Retina (tissue), 1 donor: ENCODE data around the gene GPC6.

Source experiments
- DNase-seq: peaks from one replicate; pipeline ENCODE4 v3.0.0-alpha.2; 2016

GPC6 gene

GRCh38 chr13:93794197-93794885, 567.7 kb downstream of the GPC6 start:
- DNase-seq, result no peak

- no peak for DNase-seq
These were observed 570.9 kb downstream of the GPC6 start for GRCh38 chr13:93797463-93797862.

DNA sequence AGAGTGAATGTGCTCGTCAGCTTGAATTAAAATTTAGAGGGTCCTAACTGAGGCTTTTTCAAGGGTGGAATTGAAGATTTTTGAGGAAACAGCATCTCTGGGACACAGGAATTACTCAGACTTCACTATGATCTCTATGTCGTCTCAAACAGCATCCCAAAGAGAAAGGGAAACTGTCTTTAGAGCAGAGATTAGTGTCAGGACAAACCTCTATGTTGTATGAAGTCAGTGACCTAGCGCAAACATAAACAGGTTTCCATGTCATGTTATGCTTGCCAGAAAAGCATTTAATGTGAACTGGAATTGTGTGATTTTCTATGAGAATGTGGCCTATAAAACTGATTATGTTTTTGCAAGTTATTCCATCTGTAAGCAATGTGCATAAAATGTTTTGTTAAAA, 573.7 kb downstream of the GPC6 start:
- DNase-seq, result no peak

GRCh38 chr13:93805736-93806135, 579.1 kb downstream of the GPC6 start:
- DNase-seq, result no peak

DNA sequence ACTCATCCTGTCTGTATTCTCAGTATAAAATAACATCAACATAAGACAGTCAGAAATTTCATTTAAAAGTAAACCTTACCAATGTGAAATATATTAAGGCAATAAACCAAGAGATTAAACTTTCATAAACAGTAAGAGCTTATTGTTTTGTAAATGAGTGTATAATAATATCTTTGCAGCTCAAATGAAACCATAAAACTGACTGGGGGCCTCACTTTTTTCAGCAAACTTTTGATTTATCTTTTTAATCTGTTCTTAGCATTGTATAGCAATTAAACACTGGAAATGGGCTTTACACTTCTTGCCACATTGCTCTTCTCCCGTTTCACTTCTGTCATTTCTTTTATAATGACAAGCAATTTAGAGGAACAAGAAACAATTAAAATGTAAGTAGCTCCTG, 580.3 kb downstream of the GPC6 start:
- no peak for DNase-seq

DNA sequence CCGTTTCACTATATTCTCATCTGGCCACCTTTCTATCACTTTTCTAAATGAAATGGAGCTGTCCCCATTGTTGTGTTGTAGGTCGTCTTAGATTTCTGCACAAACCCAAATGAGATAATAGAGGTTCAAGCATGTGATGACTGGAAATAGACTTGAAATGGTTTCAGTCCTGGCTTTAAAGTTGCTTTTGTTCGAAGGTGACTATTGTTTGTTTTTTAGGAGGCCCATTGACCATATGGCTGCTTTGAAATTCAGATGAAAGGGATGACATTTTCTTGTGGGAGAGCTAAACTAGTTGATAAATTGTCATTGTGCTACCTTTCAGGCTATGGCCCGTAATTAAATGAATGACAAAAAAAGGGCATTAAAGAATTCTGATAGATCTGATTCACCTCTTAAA, 583.7 kb downstream of the GPC6 start:
- no peak for DNase-seq

DNA sequence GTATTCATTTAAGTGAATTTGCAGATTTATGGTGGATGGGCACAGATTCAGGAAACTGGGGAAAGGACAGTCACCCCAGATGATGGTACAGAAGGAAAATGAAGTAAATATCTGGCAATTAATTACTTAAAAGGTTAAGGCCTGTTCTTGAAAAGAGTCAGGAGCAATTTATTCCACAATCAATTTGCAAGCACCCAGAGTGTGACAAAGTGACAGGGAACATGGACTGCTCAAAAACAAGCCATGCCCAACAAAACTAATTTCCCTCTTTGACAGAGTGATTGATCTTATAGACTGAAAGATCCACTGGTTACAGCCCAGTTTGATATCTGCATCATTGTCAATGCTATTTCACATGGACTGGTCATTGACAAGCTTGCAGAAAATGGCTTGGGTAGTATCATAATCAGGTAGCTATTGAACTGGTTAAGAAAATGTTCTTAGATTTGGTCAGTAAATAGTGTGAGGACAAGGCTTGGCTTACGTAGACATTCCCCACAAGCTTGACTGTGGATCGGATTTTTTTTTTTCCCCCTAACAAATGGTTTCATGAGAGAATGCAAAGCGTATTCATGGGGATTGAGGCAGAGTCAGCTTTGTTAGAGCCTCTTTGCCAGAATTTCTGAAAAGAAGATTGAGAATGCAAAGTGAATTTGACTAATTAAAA, 584.6 kb downstream of the GPC6 start:
- no peak for DNase-seq

- DNase-seq, result no peak
These were observed 585.1 kb downstream of the GPC6 start for GRCh38 chr13:93811738-93812112.

DNA sequence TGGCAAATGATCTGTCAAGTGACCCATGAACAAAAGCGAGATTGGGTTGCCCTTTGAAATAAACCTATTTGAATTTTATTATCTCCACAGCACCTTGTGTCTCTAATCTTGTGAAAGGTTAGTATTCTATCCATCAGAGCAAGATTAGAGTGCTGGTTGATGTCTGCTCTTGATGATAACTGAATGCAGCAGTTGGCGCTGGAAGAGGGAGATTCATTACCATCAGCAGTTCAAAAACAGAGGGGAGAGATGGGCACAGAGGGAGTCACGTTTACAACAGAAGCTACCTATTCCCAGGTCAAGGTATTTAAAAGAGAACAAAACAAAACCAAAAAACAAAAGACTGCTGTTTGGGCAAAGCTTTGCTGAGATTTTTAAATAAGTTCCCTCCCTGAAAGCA, 588.1 kb downstream of the GPC6 start:
- DNase-seq, result no peak

GRCh38 chr13:93818345-93818744, 591.7 kb downstream of the GPC6 start:
- DNase-seq, result no peak

- no peak for DNase-seq
These were observed 592.8 kb downstream of the GPC6 start for GRCh38 chr13:93819331-93819890.

DNA sequence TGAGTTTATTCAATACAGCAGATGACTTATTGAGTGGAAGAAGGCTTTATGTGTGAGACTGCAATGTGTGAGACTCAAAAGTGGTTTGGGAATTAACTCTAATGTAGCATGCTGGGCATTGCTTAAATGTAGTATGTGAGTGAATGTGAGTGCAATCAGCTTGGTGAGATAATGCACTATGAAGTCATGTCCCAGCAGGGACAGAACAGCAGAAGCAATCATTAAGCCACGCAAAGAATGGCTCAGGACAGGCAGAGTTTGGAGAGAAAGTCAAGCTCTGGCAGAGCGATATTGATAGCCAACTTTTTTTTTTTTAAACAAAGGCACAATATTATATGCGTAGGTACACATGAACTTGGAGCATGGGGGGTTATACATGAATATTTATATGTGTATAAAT, 597.7 kb downstream of the GPC6 start:
- peak; percentile 55 for DNase-seq

DNA sequence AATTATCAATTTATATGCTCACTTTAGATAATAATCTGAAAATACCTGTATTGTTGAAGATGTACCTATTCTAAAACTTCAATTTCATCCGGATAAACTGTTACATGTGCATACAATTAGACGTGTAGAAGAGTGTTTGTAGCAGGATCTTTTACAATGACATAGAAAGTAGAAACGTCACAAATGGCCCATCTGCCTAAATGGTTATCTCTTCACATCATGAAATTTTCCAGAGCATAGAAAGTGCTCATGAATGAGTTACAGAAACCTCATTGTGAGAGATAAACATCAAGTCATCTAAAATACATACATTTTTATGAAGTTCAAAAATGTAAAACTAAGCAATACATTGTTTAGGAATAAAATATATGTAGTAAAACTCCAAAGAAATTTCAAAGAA, 607.4 kb downstream of the GPC6 start:
- DNase-seq, result no peak

DNA sequence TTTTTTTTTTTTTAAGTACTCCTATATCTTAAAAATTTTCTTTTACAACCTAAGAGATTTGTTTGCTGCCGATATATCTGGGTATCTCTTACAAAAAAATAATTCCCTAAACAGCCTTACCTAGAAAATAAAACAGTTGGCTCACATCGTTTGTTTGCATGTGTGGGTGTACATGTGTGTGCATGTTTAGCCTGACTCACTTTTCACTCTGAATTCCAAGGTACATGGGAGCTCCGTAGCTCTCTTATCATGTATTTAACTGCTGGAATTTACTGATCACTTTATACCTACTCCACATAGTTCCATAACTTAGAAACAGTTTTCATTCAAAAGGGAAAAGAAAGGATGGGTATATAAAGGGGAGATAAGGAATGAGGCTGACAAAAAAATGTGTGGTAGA, 616.5 kb downstream of the GPC6 start:
- DNase-seq, result no peak

DNA sequence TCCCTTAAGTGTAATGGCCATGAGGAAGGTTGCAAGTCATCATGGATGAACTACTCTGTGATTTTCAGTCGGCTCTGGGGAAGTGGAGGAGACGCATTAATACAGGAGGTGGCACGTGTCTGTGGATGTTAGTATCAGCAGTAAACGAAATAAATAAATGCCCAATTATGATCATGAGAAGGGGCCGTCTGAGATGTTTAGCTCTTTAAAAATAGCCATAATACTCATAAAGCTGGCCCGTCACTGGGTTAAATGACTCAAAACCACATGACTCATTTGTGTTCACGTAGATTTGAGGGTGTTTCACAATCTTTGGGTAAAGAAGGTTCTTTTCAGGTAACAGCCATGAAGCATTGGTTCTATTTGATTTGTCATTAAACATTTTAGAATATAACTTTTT, 620.6 kb downstream of the GPC6 start:
- no peak for DNase-seq

GRCh38 chr13:93848247-93848646, 621.6 kb downstream of the GPC6 start:
- DNase-seq, result no peak

DNA sequence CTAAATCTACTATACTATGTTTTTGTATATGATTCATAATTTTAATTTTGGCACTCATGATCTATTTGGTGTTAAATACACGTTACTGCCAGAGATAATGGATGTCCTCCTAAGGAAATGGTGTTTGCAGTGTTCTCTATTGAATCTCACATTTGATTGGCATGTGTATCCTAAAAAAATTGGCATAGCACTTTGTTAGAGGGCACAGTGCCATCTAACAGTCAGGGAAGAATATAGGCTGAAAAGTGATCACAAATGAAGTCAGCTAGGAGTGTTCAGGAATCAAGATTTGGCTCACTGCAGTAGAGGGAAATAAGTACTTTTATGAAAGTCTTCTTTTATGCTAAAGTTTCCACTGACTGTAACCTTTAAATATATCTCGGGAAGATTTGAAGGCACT, 624.6 kb downstream of the GPC6 start:
- no peak for DNase-seq

GRCh38 chr13:93853912-93854311, 627.3 kb downstream of the GPC6 start:
- DNase-seq, result no peak

GRCh38 chr13:93857126-93857525, 630.5 kb downstream of the GPC6 start:
- no peak for DNase-seq

GRCh38 chr13:93859716-93860115, 633.1 kb downstream of the GPC6 start:
- DNase-seq, result no peak

DNA sequence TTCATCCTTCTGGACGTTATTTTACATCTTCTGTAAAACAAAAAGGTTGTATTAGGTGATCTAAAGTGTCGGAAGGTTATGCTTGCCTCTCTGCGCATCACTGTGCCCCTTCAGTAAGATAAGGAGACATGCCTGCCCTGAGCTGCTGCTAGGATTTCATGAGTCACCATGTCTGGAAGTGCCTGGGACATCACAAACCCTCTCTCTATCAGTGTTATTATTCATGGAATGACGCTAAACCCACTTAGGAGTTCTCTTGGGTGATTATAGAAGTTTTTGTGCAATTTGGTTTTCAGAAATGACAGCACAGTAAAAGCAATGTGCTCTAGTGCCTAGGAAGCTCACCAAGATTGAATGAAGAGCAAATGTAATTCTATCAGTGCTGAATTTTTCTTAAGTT, 635.2 kb downstream of the GPC6 start:
- DNase-seq, result no peak

- no peak for DNase-seq
These were observed 635.7 kb downstream of the GPC6 start for GRCh38 chr13:93862259-93862658.

DNA sequence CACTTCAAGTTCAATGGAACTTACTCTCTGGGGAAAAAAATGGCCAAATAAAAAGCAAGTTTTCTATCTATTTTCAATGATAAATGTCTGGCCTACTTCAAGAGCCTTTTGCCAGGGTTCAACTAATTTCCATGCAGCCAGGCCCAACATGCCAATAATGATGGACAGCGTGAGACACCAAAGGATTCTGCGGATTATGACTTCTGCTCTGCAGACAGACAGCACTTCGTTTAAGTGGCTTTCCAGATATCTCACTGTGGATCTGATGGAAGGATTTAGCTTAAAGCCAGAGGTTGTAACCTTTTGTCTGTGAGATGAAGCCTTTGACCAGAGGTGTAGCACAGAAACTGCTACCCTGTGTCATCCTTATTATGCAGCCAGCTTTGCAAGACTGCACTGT, 638.6 kb downstream of the GPC6 start:
- no peak for DNase-seq

- DNase-seq, result no peak
These were observed 640.9 kb downstream of the GPC6 start for GRCh38 chr13:93867481-93867880.

GRCh38 chr13:93872376-93872775, 645.8 kb downstream of the GPC6 start:
- no peak for DNase-seq
